GM08714 (cell line): Measurements from ENCODE around the gene ASRGL1.

ENCODE experiments used
- H3K4me3 ChIP-seq: fragments of 200-500 bp; sonication (Bioruptor generic); 2 replicates; pipeline ENCODE4 v1.5.1; 2014; ENCODE audit warnings: mild to moderate bottlenecking, low read length, inconsistent platforms
- ZNF274 ChIP-seq: IDR thresholded peaks from 2 replicates; pipeline ENCODE4 v1.6.1; 2012; ENCODE audit warnings: mild to moderate bottlenecking, low read depth, low read length

Gene ASRGL1

DNA sequence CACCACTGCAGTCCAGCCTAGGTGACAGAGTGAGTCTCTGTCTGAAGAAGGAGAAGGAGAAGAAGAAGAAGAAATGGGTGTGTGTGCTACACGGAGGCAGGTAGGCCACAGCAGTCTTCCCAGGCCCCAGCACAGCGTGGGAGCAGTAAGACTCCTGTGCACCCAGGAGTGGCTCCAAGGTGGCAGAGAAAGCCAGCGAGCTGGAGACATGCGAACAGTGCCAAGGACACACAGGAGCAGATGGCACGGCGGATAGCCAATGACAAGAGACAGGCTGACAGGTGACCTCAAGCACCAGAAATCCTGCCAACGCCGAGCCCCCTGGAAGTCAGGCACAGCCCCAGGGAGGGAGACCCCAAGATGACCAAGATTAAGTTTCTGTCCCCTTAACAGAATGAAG, 72.6 kb downstream of the ASRGL1 start:
- TF ChIP-seq ZNF274 = no peak
- no peak overlapping the region for H3K4me3 ChIP-seq

DNA sequence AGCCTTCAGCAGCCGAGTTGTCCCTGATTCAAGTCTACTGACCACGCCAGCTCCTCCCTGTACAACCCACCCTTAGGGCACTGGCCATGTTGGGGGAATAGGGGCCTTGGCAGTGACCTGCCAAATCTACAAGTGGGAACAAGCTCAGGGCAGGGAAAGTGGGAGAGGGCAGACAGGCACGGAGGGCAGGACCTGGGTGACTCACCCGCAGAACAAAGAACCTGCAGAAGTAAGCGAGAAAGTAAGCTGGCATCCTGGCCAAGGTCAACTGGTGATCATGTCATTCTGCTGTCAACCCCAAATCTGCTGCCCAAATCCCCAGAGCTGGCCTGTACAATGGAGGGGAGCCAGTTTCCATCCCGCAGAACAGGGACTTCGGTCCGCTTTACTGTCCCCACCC, 73.7 kb downstream of the ASRGL1 start:
- no peak overlapping the region for H3K4me3 ChIP-seq
- no peak for TF ChIP-seq ZNF274

DNA sequence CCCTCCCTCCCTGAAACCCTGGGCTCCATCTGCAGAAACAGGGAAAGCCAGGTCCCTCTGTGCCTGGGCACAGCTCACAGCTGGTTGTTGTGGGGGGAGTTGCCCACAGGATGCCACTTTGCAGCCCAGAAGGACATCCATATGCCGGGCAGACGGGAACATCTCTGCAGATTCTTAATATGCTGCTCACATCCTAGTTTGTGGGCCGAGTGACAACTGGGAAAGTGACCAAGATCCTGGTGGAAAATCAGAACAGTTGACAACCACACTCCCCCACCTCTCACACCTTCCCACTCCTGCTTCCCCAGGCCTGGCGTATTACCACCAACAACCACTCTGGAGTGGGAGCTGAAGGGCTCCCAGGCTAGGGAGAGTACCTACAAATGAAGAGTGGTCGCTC, 74.3 kb downstream of the ASRGL1 start:
- TF ChIP-seq ZNF274 = no peak
- H3K4me3 ChIP-seq = no peak overlapping the region

DNA sequence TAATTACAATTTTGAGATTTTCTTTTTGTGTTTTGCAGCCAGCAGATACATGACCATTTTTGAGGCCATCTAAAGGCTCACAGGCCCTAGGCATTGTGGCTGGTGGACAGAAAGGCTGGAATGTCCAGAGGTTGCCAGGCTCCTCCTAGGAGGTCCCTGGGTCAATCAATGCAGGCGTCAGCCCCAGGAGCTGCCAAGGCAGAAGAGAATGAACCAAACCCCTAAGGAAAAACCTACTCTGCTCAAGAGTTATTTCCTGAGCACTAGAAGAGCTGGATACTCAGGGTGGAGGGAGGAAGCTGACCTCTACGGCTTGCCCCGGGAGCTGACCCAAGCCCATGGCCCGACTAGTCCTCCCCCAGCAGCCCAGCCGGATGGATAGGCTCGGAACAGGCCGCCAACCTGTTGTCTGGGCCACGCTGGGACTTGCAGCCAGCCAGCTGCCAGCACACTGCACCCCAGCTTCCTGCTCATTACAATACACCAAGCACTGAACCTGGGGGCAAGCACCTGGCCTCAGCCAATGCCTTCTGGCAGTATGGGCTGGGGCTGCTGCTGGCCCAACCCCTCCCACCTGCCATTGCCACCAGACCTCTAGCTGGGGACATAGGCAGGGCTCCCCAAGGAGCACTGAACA, 75.9 kb downstream of the ASRGL1 start:
- no peak for TF ChIP-seq ZNF274
- H3K4me3 ChIP-seq = no peak overlapping the region

DNA sequence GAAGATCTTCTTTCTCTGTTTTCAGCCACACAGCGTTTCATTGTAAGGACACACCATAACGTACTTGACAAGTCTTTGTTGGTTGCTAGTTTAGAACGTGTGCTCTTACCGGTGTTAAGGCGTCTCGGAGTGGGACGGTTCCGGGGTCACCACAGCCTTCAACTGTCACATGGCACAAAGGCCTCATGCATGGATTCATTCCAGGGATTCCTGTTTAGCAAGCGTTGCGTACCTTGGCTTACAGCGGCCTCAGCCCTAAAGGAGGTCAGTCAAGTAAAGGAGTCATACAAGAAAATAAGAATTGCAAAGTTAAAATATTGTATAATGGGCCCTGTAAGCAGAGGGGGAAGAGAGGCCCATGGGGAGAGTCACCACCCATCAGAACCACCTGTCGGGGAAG, 79.3 kb downstream of the ASRGL1 start:
- H3K4me3 ChIP-seq = no peak overlapping the region
- TF ChIP-seq ZNF274 = no peak

DNA sequence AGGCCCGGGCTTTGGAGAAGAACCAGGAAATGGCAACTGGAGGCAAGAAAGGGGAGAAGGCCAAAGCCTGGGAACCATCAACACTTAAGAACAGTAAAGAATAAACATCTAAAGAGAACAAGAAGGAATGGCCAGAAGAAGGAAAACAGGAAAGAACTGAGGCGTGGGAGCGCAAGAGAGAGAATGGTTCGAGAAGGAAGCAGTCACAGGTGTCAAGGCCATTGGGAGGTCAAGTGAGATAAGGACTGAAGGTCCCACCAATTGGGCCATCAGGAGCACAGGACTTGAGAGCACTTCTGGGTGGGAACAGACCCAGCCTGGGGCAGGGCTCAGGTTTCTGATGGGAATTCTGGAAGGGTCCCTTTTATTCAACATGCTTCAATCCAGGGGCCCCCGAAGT, 80.9 kb downstream of the ASRGL1 start:
- TF ChIP-seq ZNF274 = no peak
- H3K4me3 ChIP-seq = no peak overlapping the region

DNA sequence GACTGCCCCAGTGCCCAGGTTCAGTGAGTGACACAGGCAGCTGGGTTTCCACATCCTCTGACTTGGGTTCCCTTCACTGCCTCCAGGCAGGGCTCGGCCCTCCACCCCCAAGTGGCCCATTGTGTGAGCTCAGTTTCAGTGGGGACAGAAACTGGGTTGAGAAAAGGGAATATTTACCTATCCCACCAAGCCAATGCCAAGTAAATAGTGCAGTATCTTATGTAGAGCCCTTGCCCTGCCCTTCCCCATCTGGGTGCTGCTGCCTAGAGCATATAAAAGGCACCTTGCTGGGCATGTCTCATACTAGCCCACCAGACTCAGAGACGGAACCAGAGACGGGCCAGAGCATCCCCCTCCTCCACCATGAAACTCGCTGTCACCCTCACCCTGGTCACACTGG, 81.5 kb downstream of the ASRGL1 start, which contains the start of gene SCGB1A1:
Gene SCGB1A1 (plus strand): TSS at position 301 of the 400 bp plus-strand sequence. CDS start 63 bp downstream, at position 364.
- no peak for TF ChIP-seq ZNF274

DNA sequence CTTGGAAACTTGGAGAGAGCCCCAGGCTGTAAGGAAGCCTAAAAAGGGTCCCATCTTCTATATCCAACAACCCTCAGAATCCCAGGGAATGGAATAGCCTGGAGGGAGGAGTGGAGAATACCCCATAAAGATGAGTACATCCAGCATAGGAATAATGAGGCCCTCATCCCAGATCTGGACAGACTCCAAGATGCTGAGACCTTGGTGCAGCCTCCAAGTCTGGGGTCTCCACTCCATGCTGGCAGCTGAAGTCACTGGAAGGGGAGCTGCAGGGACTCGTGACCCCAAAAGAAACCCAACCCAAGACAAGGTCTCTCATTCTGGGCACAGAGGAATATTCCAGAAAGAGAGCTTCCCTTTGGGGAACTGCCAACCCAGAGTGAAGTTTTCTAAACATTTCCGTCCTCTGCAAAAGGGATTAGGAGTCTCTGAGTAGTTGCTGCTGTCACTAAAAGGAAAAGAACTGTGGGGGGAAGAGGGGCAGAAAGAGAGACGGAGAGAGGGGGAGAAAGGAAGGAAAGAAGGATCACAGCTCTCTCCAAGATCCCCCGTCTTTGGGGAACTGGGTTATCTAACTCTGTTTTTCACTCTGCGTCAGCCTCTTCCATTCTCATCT, 82.2 kb downstream of the ASRGL1 start:
- no peak overlapping the region for H3K4me3 ChIP-seq
- no peak for TF ChIP-seq ZNF274

More for the DNA sequence above, 81.5 kb downstream of the ASRGL1 start, which contains the start of gene SCGB1A1:
- no peak within 1 kb of the TSS for H3K4me3 ChIP-seq

DNA sequence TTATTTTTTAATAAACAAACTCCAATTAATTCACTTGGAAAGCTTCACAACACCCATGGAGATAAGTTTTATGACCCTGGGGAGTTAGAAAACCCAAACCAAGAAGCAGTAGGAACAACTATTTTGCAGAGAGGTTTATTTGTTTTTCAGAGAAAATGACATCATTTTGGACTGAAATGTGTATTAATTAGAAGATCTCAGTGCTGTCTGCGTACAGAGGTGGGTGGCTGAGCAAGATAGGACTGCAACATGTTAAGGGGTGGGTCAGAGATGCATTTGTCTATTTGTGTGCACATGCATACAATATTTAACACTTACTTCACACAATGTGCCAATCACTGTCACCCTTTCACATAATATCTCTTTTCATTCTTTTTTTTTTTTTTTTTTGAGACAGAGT, 82.7 kb downstream of the ASRGL1 start:
- TF ChIP-seq ZNF274 = no peak
- no peak overlapping the region for H3K4me3 ChIP-seq

DNA sequence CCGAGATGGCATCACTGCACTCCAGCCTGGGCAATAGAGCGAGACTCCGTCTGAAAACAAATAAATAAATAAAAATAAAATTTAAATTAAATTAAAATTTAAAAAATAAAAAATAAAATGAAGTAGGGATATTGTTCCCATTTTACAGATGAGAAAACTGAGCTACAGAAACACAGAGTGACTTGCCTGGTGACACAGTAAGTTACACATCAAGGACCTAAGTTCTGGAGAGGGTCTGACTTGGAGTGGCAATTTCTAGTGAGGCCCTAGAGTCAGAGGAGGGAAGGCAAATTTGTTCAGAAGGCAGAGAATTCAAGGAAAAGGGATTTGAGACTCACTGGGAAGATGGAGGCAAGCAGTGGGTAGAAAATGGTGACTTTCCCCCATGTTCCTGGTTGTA, 83.6 kb downstream of the ASRGL1 start:
- H3K4me3 ChIP-seq = no peak overlapping the region
- no peak for TF ChIP-seq ZNF274

DNA sequence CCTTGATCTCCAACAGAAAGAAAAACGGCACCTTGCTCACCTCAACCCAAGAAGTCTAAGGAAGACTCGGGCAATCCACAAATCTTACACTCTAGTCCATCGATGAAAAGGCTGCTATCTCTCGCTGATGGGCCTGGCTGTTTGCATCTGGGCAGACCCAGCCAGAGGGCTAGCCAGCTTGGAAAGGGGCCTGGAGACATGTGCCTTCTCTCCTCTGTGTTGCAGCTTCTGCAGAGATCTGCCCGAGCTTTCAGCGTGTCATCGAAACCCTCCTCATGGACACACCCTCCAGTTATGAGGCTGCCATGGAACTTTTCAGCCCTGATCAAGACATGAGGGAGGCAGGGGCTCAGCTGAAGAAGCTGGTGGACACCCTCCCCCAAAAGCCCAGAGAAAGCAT, 84.7 kb downstream of the ASRGL1 start:
- no peak overlapping the region for H3K4me3 ChIP-seq
- TF ChIP-seq ZNF274 = no peak

DNA sequence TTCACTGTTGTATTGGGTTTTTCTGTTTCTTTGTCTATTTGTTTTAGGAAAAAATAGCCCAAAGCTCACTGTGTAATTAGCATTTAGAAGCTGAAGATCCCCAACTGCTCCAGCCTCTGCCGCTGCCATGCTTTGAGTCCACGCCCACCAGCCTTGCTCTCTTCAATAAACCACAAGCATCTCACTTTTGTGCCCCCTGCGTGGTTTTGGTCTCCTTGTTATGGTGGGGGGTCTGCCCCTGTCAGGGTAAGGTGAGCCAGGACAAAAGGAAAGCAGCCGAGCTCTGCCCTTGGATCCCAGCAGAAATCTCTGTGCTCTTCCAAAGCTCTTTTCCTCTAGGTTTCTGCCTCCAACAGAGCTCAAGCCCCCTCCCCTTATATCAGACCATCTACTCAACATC, 85.8 kb downstream of the ASRGL1 start:
- H3K4me3 ChIP-seq = no peak overlapping the region
- no peak for TF ChIP-seq ZNF274

DNA sequence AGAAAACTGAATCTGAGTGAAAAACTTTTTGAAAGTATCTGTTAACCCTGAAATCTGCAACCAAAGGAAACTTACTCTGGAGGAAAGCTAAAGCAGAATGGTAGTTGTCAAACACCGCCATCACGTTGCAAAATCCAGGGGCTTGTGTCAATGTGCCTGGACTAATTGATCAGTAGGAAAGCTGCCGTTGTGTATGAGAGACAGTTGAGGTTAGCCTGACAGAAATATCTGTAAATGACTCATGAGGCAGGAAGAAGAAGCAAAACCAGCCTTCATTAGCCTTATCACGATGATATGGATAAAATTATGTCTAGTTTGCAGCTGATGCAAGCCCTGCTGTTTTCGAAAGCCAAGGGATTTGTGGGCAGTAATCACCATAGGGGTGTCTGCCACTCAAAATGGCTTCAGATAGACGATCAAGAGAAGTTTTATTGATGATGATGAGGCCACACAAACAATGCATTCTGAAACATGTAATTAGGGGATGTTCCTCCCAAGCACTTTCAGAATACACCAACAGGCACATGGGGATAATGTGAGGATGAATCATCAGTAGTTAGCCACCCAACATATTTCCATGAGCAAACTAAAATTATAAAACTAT, 90.5 kb downstream of the ASRGL1 start:
- no peak overlapping the region for H3K4me3 ChIP-seq
- no peak for TF ChIP-seq ZNF274

DNA sequence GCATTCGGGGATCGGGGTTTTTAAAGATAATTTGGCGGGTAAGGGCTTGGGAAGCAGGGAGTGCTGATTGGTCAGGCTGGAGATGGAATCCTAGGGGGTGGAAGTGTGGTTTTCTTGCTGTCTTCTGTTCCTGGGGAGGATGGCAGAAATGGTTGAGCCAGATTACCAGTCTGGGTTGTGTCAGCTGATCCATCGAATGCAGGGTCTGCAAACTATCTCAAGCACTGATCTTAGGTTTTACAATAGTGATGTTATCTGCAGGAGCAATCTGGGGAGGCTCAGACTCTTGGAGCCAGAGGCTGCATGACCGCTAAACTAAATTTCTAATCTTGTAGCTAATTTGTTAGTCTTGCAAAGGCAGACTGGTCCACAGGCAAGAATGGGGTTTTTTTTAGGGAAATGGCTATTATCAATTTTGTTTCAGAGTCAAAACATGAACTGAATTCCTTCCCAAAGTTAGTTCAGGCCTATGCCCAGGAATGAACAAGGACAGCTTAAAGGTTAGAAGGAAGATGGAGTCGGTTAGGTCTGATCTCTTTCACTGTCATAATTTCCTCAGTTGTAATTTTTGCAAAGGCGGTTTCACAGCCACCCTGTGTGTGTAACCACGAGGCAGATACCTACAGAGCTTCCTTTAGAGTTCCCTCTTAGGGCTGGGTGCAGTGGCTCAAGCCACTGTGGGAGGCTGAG, 91.8 kb downstream of the ASRGL1 start:
- H3K4me3 ChIP-seq = no peak overlapping the region
- no peak for TF ChIP-seq ZNF274

DNA sequence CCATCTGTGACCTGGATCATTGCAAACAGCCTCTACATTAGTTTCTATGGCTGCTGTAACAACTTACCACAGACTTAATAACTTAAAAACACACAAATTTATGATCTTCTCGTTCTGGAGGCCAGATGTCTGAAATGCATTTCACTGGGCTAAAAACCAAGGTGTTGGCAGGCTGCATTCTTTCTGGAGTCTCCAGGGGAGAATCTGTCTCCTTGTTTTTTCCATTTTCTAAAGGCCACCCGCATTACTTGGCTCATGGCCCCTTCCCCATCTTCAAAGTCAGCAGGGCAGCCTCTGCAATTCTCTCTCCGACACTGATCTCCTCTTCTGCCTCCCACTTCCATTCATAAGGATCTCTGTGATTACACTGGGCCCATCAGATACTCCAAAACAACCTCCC, 93.2 kb downstream of the ASRGL1 start:
- H3K4me3 ChIP-seq = no peak overlapping the region
- no peak for TF ChIP-seq ZNF274
